EH (cell line): ENCODE data around the gene TFPI.
"Not testable (repeated sequence)": the region's sequence is repeated elsewhere in the genome, so short reads cannot be mapped to it uniquely, and the experiment has no call there.

ENCODE experiments used
- DNase-seq: peaks from one replicate; pipeline ENCODE4 v3.0.0-alpha.2; 2015; ENCODE audit warnings: low read depth

The TFPI gene

GRCh38 chr2:187554011-187554703 lies at the start of gene TFPI:
TFPI (minus strand) TSS chr2:187554435; CDS start chr2:187503768, 50,667 bp downstream.
- peak; percentile 82 for DNase-seq

GRCh38 chr2:187594801-187595200 lies 40.6 kb upstream of the TFPI start:
- peak; percentile 17 for DNase-seq

GRCh38 chr2:187593697-187594096 lies 39.5 kb upstream of the TFPI start:
- peak; percentile 44 for DNase-seq

GRCh38 chr2:187593098-187593497 lies 38.9 kb upstream of the TFPI start:
- no peak for DNase-seq

- no peak for DNase-seq
Measured at GRCh38 chr2:187590175-187590574, 35.9 kb upstream of the TFPI start.

GRCh38 chr2:187586011-187586641 lies 31.9 kb upstream of the TFPI start:
- peak; percentile 34 for DNase-seq

- peak; percentile 52 for DNase-seq
Measured at GRCh38 chr2:187581125-187581896, 27.1 kb upstream of the TFPI start.

- peak; percentile 75 for DNase-seq
Measured at GRCh38 chr2:187580462-187581124, 26.4 kb upstream of the TFPI start.

- DNase-seq: no peak
Measured at GRCh38 chr2:187577310-187577709, 23.1 kb upstream of the TFPI start.

- no peak for DNase-seq
Measured at GRCh38 chr2:187576906-187577305, 22.7 kb upstream of the TFPI start.

- DNase-seq: no peak
Measured at GRCh38 chr2:187575751-187576067, 21.5 kb upstream of the TFPI start.

GRCh38 chr2:187574969-187575750 lies 20.9 kb upstream of the TFPI start:
- DNase-seq: peak; percentile 77

- no peak for DNase-seq
Measured at GRCh38 chr2:187573722-187574121, 19.5 kb upstream of the TFPI start.

- not testable (repeated sequence) for DNase-seq
Measured at GRCh38 chr2:187571996-187572395, 17.8 kb upstream of the TFPI start.

- DNase-seq: no peak
Measured at GRCh38 chr2:187569571-187569970, 15.3 kb upstream of the TFPI start.

- DNase-seq: no peak
Measured at GRCh38 chr2:187569042-187569441, 14.8 kb upstream of the TFPI start.

- DNase-seq: peak; percentile 49
Measured at GRCh38 chr2:187567126-187567525, 12.9 kb upstream of the TFPI start.

- no peak for DNase-seq
Measured at GRCh38 chr2:187566712-187567111, 12.5 kb upstream of the TFPI start.

- DNase-seq: no peak
Measured at GRCh38 chr2:187566266-187566665, 12.0 kb upstream of the TFPI start.

- DNase-seq: not testable (repeated sequence)
Measured at GRCh38 chr2:187565618-187566017, 11.4 kb upstream of the TFPI start.

- DNase-seq: not testable (repeated sequence)
Measured at GRCh38 chr2:187556493-187556892, 2.3 kb upstream of the TFPI start.

GRCh38 chr2:187554704-187555082 lies 458 bp upstream of the TFPI start:
- DNase-seq: no peak
